SU-DHL-6 (cell line): ENCODE results near the gene TBC1D5.

ENCODE experiments used
- H2AFZ ChIP-seq: fragments of 200-600 bp; sonication (generic); 2 replicates; pipeline ENCODE4 v1.6.1; 2014; ENCODE audit warnings: low read depth, mild to moderate bottlenecking, moderate library complexity, mixed read lengths, antibody characterized with exemption, low read length; ENCODE audit not compliant: severe bottlenecking
- H3F3A ChIP-seq: fragments of 200-600 bp; shearing (Covaris generic); 2 replicates; pipeline ENCODE4 v1.6.0; 2016; ENCODE audit warnings: antibody characterized with exemption, mild to moderate bottlenecking; ENCODE audit not compliant: insufficient read depth
- H3K27ac ChIP-seq: fragments of 200-600 bp; sonication (generic); 2 replicates; pipeline ENCODE4 v1.5.1; 2016; ENCODE audit warnings: low read depth, mild to moderate bottlenecking, low read length, moderate library complexity, mixed read lengths
- H3K27me3 ChIP-seq: fragments of 200-600 bp; sonication (generic), shearing (Covaris generic); 2 replicates; pipeline ENCODE4 v1.6.0; 2014; ENCODE audit warnings: mild to moderate bottlenecking, low read length
- H3K36me3 ChIP-seq: fragments of 200-600 bp; sonication (generic); 2 replicates; pipeline ENCODE4 v1.6.1; 2014; ENCODE audit warnings: mild to moderate bottlenecking, low read length, mixed read lengths
- H3K4me2 ChIP-seq: fragments of 300-600, 200-600 bp; shearing (Covaris generic), sonication (generic); 2 replicates; pipeline ENCODE4 v1.6.0; 2014; ENCODE audit warnings: low read length, low read depth, mild to moderate bottlenecking; ENCODE audit not compliant: poor library complexity, severe bottlenecking
- H3K4me3 ChIP-seq: fragments of 200-600 bp; sonication (generic); 2 replicates; pipeline ENCODE4 v1.5.1; 2014; ENCODE audit warnings: antibody characterized with exemption, low read length, mild to moderate bottlenecking, mixed read lengths; ENCODE audit not compliant: insufficient read depth, poor library complexity, severe bottlenecking
- H3K79me2 ChIP-seq: fragments of 200-600 bp; sonication (generic); 2 replicates; pipeline ENCODE4 v1.6.1; 2014; ENCODE audit warnings: mild to moderate bottlenecking, low read length, moderate library complexity; ENCODE audit not compliant: insufficient read depth
- H3K9ac ChIP-seq: fragments of 200-600 bp; sonication (generic); 2 replicates; pipeline ENCODE4 v1.7.0; 2014; ENCODE audit warnings: mild to moderate bottlenecking, low read length
- H3K9me2 ChIP-seq: fragments of 200-600 bp; sonication (generic); replicated peaks from 2 replicates; pipeline ENCODE4 v1.6.1; 2014; ENCODE audit warnings: low read length; ENCODE audit not compliant: insufficient read depth
- H3K9me3 ChIP-seq: fragments of 200-600 bp; sonication (generic); 2 replicates; pipeline ENCODE4 v1.6.1; 2014; ENCODE audit warnings: low read length, mixed read lengths; ENCODE audit not compliant: insufficient read depth
- H4K20me1 ChIP-seq: fragments of 200-600 bp; sonication (generic); 2 replicates; pipeline ENCODE4 v1.6.1; 2014; ENCODE audit warnings: low read depth, mild to moderate bottlenecking, antibody characterized with exemption, low read length, moderate library complexity, mixed read lengths
- EZH2phosphoT487 ChIP-seq: fragments of 200-600 bp; sonication (generic), shearing (Covaris generic); conservative IDR thresholded peaks from 2 replicates; pipeline ENCODE4 v1.6.1; 2018; ENCODE audit warnings: mild to moderate bottlenecking, antibody characterized with exemption, low read length, moderate library complexity, mixed read lengths
- TF ChIP-seq, protein P1 (sequence below): fragments of 200-600 bp; sonication (generic); IDR thresholded peaks from one replicate; pipeline ENCODE4 v1.5.1; 2017; ENCODE audit warnings: antibody characterized with exemption, mild to moderate bottlenecking, low read length, moderate library complexity; ENCODE audit not compliant: insufficient read depth, poor library complexity, severe bottlenecking

TBC1D5 gene

GRCh38 chr3:17518189-17519059 lies 224.0 kb downstream of the TBC1D5 start:
- Histone ChIP-seq H4K20me1 (peaks cover 4% of the 10 kb centered on the region; the same call in 1 of the 2 replicates), H3K4me3 (no peak overlapping the region), H3K9me2 (no peaks in the 10 kb centered on the region), H3K9ac (no peak overlapping the region), H3K27ac (no peak overlapping the region), H3K79me2 (no peaks in the 10 kb centered on the region), H3K36me3 (no peaks in the 10 kb centered on the region), H3F3A (no peaks in the 10 kb centered on the region), H3K4me2 (no peak overlapping the region), H3K9me3 (no peaks in the 10 kb centered on the region), H3K27me3 (no peaks in the 10 kb centered on the region), H2AFZ (no peak overlapping the region)
- TF ChIP-seq EZH2phosphoT487, result no peak
- TF ChIP-seq, protein P1, sequence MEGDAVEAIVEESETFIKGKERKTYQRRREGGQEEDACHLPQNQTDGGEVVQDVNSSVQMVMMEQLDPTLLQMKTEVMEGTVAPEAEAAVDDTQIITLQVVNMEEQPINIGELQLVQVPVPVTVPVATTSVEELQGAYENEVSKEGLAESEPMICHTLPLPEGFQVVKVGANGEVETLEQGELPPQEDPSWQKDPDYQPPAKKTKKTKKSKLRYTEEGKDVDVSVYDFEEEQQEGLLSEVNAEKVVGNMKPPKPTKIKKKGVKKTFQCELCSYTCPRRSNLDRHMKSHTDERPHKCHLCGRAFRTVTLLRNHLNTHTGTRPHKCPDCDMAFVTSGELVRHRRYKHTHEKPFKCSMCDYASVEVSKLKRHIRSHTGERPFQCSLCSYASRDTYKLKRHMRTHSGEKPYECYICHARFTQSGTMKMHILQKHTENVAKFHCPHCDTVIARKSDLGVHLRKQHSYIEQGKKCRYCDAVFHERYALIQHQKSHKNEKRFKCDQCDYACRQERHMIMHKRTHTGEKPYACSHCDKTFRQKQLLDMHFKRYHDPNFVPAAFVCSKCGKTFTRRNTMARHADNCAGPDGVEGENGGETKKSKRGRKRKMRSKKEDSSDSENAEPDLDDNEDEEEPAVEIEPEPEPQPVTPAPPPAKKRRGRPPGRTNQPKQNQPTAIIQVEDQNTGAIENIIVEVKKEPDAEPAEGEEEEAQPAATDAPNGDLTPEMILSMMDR, result no peak

DNA sequence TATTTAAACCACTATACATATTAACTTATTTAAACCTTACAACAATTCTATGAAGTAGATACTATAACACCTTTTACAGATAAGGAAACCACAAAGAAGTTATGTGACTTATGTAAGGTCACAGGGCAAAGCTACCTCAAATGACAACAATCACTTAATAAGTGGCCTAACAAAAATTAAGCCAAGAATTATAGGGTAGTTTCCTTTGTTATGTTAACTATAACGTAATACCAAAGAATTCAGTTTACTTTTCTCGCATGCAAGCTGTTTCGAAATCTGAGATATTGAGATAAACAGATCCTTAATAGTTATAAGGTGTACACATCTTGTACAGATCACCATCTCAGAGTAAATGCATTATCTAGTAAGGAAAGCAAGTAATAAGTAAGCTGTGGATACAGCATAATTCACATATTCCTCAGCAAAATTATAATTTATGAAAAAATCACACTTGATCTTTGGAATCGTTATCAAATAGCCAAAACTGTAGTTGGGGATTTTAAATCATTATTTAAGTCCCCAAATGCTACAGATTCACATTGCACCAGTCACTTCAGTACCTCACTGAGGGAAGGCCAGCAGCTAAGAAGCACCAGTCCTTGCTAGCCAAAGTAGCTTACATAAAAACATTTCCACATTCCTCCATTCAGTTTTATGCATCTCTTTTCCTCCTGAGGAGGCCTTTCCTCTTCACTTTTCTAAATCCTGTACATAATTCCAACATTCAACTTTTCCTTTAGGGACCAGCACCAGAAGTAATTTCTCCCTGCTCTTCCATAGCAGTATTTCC lies 226.8 kb downstream of the TBC1D5 start:
- Histone ChIP-seq H3F3A (0 out of 2 replicates have a peak, but pooled peaks cover 3% of the 10 kb centered on the region), H3K27me3 (no peaks in the 10 kb centered on the region), H3K4me2 (no peak overlapping the region), H3K9ac (no peak overlapping the region), H3K36me3 (no peaks in the 10 kb centered on the region), H3K9me3 (no peaks in the 10 kb centered on the region), H3K79me2 (no peaks in the 10 kb centered on the region), H3K27ac (no peak overlapping the region), H3K4me3 (no peak overlapping the region), H3K9me2 (no peaks in the 10 kb centered on the region), H2AFZ (no peak overlapping the region), H4K20me1 (peaks cover 4% of the 10 kb centered on the region; the same call in 1 of the 2 replicates)
- TF ChIP-seq EZH2phosphoT487, result no peak
- TF ChIP-seq, protein P1, result no peak

DNA sequence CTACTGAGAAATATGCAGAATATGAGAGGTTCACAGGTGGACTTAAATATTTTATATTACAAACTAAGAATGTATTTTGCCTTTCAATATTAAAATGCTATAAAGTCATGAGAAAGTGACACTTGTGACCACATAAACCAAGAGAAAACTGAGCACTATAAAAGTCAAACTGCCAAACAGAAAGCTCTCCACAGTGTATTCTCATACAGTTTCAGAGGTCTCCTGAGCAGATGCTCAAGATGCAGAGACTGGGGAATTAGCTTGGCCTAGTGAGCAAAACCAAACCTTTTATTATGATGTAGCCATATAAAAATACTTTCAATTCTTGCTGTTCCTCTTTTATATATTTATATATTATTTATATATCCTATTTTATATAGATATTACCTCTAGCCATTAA lies 227.8 kb downstream of the TBC1D5 start:
- H3K9ac ChIP-seq, result no peak overlapping the region
- TF ChIP-seq, protein P1, result no peak
- no peak for TF ChIP-seq EZH2phosphoT487
- no peaks in the 10 kb centered on the region for H3K9me3 ChIP-seq
- peaks cover 4% of the 10 kb centered on the region; the same call in 1 of the 2 replicates for H4K20me1 ChIP-seq
- H3K36me3 ChIP-seq, result no peaks in the 10 kb centered on the region
- H3K79me2 ChIP-seq, result no peaks in the 10 kb centered on the region
- no peaks in the 10 kb centered on the region for H3K9me2 ChIP-seq
- H3K4me2 ChIP-seq, result no peak overlapping the region
- H3K4me3 ChIP-seq, result no peak overlapping the region
- H3K27ac ChIP-seq, result no peak overlapping the region
- no peak overlapping the region for H2AFZ ChIP-seq
- H3F3A ChIP-seq, result 0 out of 2 replicates have a peak, but pooled peaks cover 3% of the 10 kb centered on the region
- H3K27me3 ChIP-seq, result no peaks in the 10 kb centered on the region
